ENCODE measurements around the gene NGLY1.

DNA sequence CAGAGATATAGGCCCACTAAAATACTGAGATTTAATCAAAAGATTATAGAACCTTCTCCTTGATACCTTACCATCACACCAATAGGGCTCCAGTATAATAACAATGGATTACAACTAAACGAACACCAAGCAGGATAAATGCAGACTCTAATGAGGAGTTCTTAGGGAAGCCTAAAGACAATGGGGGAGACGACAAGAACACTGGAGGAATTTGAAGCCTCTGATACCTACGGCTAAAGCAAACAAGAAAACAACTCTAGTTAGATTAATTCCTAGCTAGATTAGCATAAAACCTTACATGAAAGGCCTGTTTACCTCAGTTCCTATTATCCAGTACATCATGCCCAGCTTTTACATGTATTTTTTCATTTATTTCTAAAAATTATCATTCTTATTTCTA is 35.1 kb downstream of the NGLY1 start:
- TF ChIP-seq POLR2A (IDR thresholded peaks at IDR 0.05; ENCODE audit: low read length) (no peak), GATA1 (IDR thresholded peaks at IDR 0.05; ENCODE audit: low read depth, low read length) (no peak)
